GM19467 (cell line): ENCODE data around the gene ADGRG1.

ENCODE experiments used
- ATAC-seq: cut with Tn5 transposase; IDR thresholded peaks from one replicate; pipeline ENCODE4 v1.9.1; 2021; ENCODE audit warnings: mild to moderate bottlenecking, moderate library complexity; ENCODE audit not compliant: unreplicated experiment

ADGRG1 gene

GRCh38 chr16:57633383-57634064 is 5.1 kb downstream of the ADGRG1 start:
- no peak for ATAC-seq

DNA sequence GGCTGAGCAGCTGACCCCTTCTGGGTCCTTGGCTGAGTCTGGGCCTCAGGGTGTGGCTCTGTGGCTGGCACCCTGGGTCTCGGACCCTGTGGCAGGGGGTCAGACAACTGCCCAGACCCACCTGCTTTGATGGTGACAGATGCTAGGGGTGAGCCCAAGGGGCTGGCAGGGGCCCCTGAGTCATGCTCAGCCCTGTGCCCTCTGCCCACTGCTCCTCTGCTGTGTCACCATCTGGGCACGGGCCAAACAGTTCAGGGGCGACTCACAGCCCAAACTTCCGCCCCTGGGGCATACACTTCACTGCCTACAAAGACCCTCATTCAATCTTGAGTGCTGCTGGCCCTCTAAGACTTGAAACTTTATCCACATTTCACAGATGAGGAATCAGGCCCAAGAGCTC is 5.7 kb downstream of the ADGRG1 start:
- ATAC-seq = no peak

GRCh38 chr16:57635266-57636097 is 7.1 kb downstream of the ADGRG1 start:
- no peak for ATAC-seq

DNA sequence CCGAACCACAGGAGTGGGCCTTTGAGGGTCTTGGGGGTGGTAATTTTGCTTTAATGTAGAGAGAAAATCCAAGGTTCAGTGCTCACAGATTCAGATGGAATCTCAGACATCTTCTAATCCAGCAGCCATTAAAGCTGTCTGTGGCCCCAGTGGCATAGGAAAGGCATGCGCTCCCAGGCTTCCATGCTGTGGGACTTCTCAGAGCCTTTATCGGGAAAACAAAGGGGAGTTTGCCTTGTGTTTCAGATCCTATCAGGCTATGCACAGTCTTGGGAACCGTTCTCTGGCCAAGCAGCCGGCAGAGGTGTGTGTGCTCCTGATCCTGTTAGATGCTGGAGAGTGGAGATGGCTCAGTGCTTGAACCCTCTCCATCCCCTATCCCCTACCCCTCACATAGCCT is 7.8 kb downstream of the ADGRG1 start:
- no peak for ATAC-seq

GRCh38 chr16:57637020-57637419 is 8.6 kb downstream of the ADGRG1 start:
- ATAC-seq = no peak

GRCh38 chr16:57637424-57637823 is 9.0 kb downstream of the ADGRG1 start:
- ATAC-seq = no peak

DNA sequence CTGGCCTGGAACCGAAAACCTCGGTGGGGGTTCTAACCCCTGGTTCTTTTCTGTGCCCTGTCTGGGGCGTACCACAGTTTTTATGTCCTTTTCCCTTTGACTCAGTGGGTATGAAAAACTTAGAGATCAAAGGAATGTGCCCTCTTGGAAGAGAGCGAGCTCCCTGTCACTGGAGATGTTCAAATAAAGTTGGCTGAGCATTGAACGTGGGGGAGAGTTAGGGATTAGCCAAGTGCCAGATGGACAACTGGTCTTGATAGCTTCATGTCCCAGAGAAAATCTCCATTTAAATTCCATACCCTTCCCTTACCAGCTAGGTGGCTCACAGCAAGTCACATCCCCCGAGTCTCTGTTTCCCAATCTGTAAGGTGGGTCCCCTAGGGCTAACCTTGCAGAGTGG is 9.5 kb downstream of the ADGRG1 start:
- no peak for ATAC-seq

- ATAC-seq = no peak
These were observed 10.0 kb downstream of the ADGRG1 start for GRCh38 chr16:57638381-57638780.

- ATAC-seq = no peak
These were observed 10.9 kb downstream of the ADGRG1 start for GRCh38 chr16:57639172-57639887.

DNA sequence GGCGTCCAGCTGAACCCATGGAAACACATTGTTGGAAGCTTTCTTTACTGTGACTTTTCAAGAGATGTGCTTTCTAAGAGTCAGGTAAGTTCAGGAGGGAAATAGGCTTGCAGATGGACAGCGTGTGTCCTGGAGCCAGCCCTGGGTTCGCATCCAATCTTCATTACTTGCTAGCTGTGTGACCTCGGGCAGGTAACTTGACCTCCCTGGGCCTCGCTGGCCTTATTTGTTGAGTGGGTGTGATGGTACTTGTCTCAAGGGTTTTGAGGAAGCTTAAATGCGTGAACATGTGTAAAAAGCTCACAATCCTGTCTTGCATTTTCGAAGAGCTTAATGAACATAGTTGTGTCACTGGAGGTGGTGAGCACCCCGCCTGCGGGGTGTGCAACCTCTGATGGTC is 11.8 kb downstream of the ADGRG1 start:
- ATAC-seq = no peak

- ATAC-seq = no peak
These were observed 12.2 kb downstream of the ADGRG1 start for GRCh38 chr16:57640612-57641011.

- ATAC-seq = no peak
These were observed 14.0 kb downstream of the ADGRG1 start for GRCh38 chr16:57642160-57643135.

- no peak for ATAC-seq
These were observed 14.9 kb downstream of the ADGRG1 start for GRCh38 chr16:57643147-57643874.

- no peak for ATAC-seq
These were observed 15.5 kb downstream of the ADGRG1 start for GRCh38 chr16:57643910-57644309.

DNA sequence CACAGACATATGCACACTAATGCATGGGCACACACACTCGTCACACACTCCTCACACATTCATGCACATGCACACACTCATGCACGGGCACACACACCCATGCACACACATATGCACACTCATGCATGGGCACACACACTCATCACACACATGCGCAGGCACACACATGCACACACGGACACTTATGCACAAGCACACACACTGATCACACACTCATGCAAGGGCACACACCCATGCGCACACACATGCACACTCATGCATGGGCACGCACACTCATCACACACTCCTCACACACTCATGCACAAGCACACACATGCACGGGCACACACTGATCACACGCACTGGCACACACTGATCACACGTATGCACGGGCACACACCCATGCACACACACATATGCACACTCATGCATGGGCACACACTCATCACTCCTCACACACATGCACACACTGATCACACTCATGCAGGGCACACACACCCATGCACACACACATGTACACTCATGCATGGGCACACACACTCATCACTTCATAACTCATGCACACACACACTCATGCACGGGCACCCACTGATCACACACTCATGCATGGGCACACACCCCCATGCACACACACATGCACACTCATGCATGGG is 16.1 kb downstream of the ADGRG1 start:
- no peak for ATAC-seq

- ATAC-seq = no peak
These were observed 16.7 kb downstream of the ADGRG1 start for GRCh38 chr16:57645169-57645568.

DNA sequence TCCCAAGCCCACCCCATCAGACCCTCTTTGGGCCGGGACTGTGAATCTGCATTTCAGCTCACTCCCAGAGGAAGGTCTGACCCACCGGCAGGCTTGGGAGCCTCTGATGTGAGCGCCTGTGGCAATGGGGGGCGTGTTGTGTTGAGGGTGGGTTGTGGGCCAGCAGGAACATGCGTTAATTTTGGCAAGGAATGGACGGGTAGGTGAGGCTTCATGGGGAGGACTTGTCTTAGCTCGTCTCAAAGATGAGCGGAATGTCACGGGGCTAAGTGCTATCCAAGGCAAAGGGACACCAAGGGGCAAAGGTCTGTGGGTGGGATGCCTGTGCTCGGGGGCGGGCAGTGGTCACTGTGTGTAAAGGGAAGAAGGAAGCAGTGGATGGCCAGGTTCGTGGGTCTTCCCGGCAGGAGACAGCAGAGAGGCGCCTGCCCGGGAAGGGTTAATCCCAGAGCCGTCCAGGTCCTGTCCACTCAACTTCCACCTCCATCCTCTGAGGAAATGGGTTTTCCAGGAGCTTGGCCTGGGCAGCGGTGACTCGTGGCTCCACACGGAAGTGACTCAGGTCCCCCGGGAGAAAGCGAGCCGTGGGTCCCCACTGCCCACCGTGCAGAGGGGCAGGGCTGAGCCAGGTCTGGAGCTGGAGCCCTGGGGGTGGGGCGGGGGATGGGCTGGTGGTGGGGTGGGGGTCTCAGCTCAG is 17.4 kb downstream of the ADGRG1 start:
- no peak for ATAC-seq

DNA sequence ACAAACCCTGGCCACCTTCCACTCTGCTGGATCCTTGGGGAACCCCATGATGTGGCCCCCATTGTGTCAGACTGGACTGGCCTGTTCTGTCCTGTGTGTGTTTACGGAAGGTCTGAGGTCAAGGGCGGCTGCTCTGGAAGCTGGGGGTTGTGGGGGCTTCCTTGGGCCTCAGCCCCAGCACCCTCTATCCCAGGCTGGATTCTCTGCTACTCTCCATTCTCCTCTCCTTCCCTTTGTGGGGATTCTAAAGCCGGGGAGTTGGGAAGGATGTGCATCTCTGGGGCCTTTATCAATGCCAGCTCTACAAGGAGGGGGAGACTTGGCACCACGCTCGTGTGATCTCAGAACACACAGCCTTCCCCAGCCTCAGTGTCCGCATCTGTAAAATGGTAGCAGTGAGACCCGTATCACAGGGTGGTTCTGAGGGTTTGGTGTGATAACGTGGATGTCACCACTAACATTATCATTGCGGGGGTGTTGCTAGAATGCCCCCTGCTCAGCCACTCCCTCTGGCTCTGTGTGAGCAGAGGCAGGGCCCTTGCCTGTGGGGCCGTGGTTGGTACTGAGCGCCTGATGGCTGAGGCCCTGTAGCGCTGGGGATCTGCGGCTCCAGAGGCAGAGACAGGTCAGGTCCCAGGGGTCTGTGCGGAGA is 18.1 kb downstream of the ADGRG1 start:
- ATAC-seq = no peak
